Erythroblast (primary cell): ENCODE data around the gene CNPY4.
"Not testable (repeated sequence)": the region's sequence is repeated elsewhere in the genome, so short reads cannot be mapped to it uniquely, and the experiment has no call there.

Experiments
- GATA1 ChIP-seq: IDR thresholded peaks from 2 replicates; pipeline ENCODE4 v1.6.1; 2011; ENCODE audit warnings: low read depth, mild to moderate bottlenecking, control low read depth, low read length, moderate library complexity
- POLR2A ChIP-seq: IDR thresholded peaks from 2 replicates; pipeline ENCODE4 v1.6.1; 2011; ENCODE audit warnings: mild to moderate bottlenecking, low read length

DNA sequence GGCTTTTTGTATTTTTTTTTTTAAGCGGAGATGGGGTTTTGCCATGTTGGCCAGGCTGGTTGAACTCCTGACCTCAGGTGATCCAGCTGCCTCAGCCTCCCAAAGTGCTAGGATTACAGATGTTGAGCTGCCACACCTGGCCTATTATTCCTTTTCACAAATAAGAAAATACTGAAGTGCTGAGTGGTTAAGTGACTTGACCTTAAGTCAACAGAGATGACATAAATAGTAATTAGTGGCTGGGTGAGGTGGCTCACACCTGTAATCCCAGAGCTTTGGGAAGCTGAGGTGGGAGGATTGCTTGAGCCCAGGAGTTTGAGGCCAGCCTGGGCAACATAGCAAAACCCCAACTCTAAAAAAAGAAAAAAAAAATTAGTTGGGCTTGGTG, 10.8 kb downstream of the CNPY4 start:
- not testable (repeated sequence) for TF ChIP-seq POLR2A, GATA1
